Kidney (tissue), 14 donors: ENCODE results near the gene TBC1D5. TPM values are rescaled to one million over a fixed set of nuclear protein-coding genes. Genes with fewer than 3 reads are reported as not detected.

Source experiments
- DNase-seq, 5 donors: peaks; one replicate each; pipeline ENCODE4 v3.0.0-alpha.2; 2013 to 2020
- FAIRE-seq: peaks from 2 replicates; lab custom pipeline; 2012; peaks lifted over from hg19 to GRCh38; lab: Jason Lieb, UNC
- H3K27ac ChIP-seq, 2 donors: one replicate each; pipeline ENCODE4 v1.7.0; 2013; ENCODE audit warnings: low read depth in 2 of 2, low read length in 2 of 2, inconsistent platforms in 1 of 2
- H3K27me3 ChIP-seq: one replicate; pipeline ENCODE4 v1.7.1; 2013; ENCODE audit warnings: low read length, inconsistent platforms; ENCODE audit not compliant: control insufficient read depth, insufficient read depth
- H3K36me3 ChIP-seq, 3 donors: one replicate each; pipeline versions ENCODE4 v1.7.0 to v1.7.1; 2013; ENCODE audit warnings: low read length in 3 of 3, control low read depth in 1 of 3, inconsistent platforms in 1 of 3; ENCODE audit not compliant: insufficient read depth in 3 of 3, control insufficient read depth in 2 of 3
- H3K4me1 ChIP-seq, 3 donors: one replicate each; pipeline versions ENCODE4 v1.7.0 to v1.7.1; 2013; ENCODE audit warnings: low read length in 3 of 3, inconsistent platforms in 1 of 3, low read depth in 1 of 3; ENCODE audit not compliant: control insufficient read depth in 2 of 3, insufficient read depth in 2 of 3
- H3K4me3 ChIP-seq, 3 donors: one replicate each; pipeline versions ENCODE4 v1.7.0 to v1.8.1; 2013; ENCODE audit warnings: low read length in 3 of 3, control low read depth in 1 of 3, inconsistent platforms in 1 of 3
- H3K9ac ChIP-seq, 3 donors: one replicate each; pipeline versions ENCODE4 v1.7.0 to v1.7.1; 2013; ENCODE audit warnings: low read length in 3 of 3, control low read depth in 1 of 3, inconsistent platforms in 1 of 3
- H3K9me3 ChIP-seq, 3 donors: one replicate each; pipeline versions ENCODE4 v1.7.0 to v1.7.1; 2013; ENCODE audit warnings: low read length in 3 of 3, control low read depth in 1 of 3, inconsistent platforms in 1 of 3; ENCODE audit not compliant: control insufficient read depth in 2 of 3, insufficient read depth in 1 of 3
- CTCF ChIP-seq: IDR thresholded peaks from 3 replicates; pipeline ENCODE4 v1.5.1; 2012; ENCODE audit warnings: mild to moderate bottlenecking, moderate library complexity, borderline replicate concordance; ENCODE audit not compliant: insufficient read depth; ENCODE audit errors: extremely low read depth
- intact Hi-C: fragments of 100-400 bp; cut with DNase I; formaldehyde crosslinking; loops from one replicate; pipeline ENCODE4 v1.11.1; 2022
- polyA plus RNA-seq: library from polyadenylated mRNA; stranded (reverse); fragments of 350-450 nt; fragmentation: Illumina TruSeq; extraction: RNeasy Lipid Tissue Mini Kit (QIAGEN cat#74804); gene quantifications from one replicate; pipeline ENCODE4 v1.2.3, GENCODE V29; 2014; ENCODE audit warnings: low read depth, low replicate concordance; ENCODE audit not compliant: insufficient read depth
- total RNA-seq: library from RNA; stranded (reverse); fragmentation: NEBNext Ultra II Directional; extraction: Animal tissue kit (Norgen Biotek cat#: 25700); gene quantifications from one replicate; pipeline ENCODE4 v1.2.1, GENCODE V29; 2021
- donor health status: control.
- donor health status: control.
- donor health status: control.
- donor health status: control.
- donor health status: control.
- donor health status: DM: yes; HTN: yes; CAD: no.
- donor health status: Normal renal cell carcinoma (clear cell type).

The TBC1D5 gene
- total and polyA plus RNA-seq, 2 donors from 2014 or later, result 9.7 to 77.7 TPM

DNA sequence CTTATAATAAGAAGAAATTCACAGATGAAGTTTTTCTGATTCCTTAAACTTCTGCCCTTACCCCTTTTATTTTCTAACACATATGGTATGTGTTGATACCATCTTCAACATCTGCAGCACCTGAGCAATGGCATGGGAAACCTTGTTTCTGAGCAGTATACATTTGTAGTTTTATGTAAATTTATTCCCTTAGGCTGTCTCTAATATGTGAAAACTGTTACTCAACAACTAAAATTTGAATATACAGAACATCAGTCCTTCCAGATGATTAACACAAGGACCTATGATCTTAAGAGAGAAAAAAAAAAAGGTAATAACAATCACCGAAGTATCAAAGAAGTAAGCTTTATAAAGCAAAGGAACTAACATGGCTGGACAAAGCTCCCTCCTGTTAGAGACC, 190.5 kb downstream of the TBC1D5 start:
- no peaks in the 10 kb centered on the region for H3K9me3 ChIP-seq
- DNase-seq (no peak), FAIRE-seq (no peak)
- H3K4me1 ChIP-seq, result no peaks in the 10 kb centered on the region
- no peak overlapping the region for H3K27ac ChIP-seq
- no peak overlapping the region for H3K9ac ChIP-seq
- intact Hi-C loops, result no loop called here
- no peak overlapping the region for H3K4me3 ChIP-seq
- H3K36me3 ChIP-seq, result no peaks in the 10 kb centered on the region
- TF ChIP-seq CTCF, result no peak
- no peaks in the 10 kb centered on the region for H3K27me3 ChIP-seq

DNA sequence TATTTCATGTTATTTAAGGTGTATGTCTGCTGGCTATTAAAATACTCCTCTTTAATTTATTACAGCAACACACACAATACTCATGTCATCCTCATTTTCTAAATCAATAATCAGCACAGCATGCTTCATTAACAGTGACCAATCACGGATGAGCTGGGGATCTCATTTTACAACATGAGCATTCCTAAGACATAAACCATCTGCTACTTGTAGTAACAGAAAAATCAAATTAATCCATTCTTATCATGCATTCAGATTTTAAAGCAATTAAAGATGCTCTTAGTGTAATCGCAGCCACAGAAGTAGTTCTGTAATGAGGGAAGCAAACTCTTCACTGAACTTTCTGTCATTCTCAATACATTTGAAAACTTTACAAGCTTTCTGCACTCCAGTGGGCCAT, 191.1 kb downstream of the TBC1D5 start:
- no peaks in the 10 kb centered on the region for H3K9me3 ChIP-seq
- H3K27ac ChIP-seq, result no peak overlapping the region
- intact Hi-C loops, result no loop called here
- no peaks in the 10 kb centered on the region for H3K36me3 ChIP-seq
- peak in 1 of 5 donors; percentile 2 for DNase-seq
- no peak overlapping the region for H3K9ac ChIP-seq
- H3K4me3 ChIP-seq, result no peak overlapping the region
- no peak for TF ChIP-seq CTCF
- H3K4me1 ChIP-seq, result no peaks in the 10 kb centered on the region
- FAIRE-seq, result no peak
- no peaks in the 10 kb centered on the region for H3K27me3 ChIP-seq

- TF ChIP-seq CTCF, result no peak
- H3K27ac ChIP-seq, result no peak overlapping the region
- H3K4me1 ChIP-seq, result no peaks in the 10 kb centered on the region
- no peak overlapping the region for H3K4me3 ChIP-seq
- no peaks in the 10 kb centered on the region for H3K36me3 ChIP-seq
- FAIRE-seq, result no peak
- no peak for DNase-seq
- intact Hi-C loops, result no loop called here
- H3K9ac ChIP-seq, result no peak overlapping the region
- no peaks in the 10 kb centered on the region for H3K27me3 ChIP-seq
- no peaks in the 10 kb centered on the region for H3K9me3 ChIP-seq
These were observed 191.8 kb downstream of the TBC1D5 start for GRCh38 chr3:17550624-17551023.

- DNase-seq (no peak), FAIRE-seq (no peak)
- Histone ChIP-seq H3K9me3 (no peaks in the 10 kb centered on the region), H3K9ac (no peak overlapping the region), H3K27ac (no peak overlapping the region), H3K4me1 (no peaks in the 10 kb centered on the region), H3K4me3 (no peak overlapping the region), H3K27me3 (no peaks in the 10 kb centered on the region), H3K36me3 (no peaks in the 10 kb centered on the region)
- intact Hi-C loops, result no loop called here
- no peak for TF ChIP-seq CTCF
These were observed 195.8 kb downstream of the TBC1D5 start for GRCh38 chr3:17546500-17547255.
